A673 (cell line): ENCODE results near the gene ELANE. TPM values are rescaled to one million over a fixed set of nuclear protein-coding genes. Genes with fewer than 3 reads are reported as not detected.

Experiments
- BruUV-seq: library from RNA; stranded (reverse); fragments of 400-500 nt; replicated peaks from 2 replicates; lab custom pipeline; 2021; lab: Mats Ljungman, UMichigan
- CTCF ChIA-PET: fragments of 300-600 bp; sonication (Branson Sonifier 250); formaldehyde crosslinking; loops from one replicate; lab custom pipeline; 2022; ENCODE audit warnings: antibody characterized with exemption; lab: Charles Lee
- POLR2A ChIA-PET: fragments of 300-600 bp; sonication (Branson Sonifier 250); formaldehyde crosslinking; loops from one replicate; lab custom pipeline; 2022; ENCODE audit warnings: antibody characterized with exemption; ENCODE audit not compliant: low non-redundant PET; lab: Charles Lee
- DNase-seq: peaks from one replicate; pipeline ENCODE4 v3.0.0-alpha.2; 2015; ENCODE audit warnings: low spot score
- H3K27ac ChIP-seq: fragments of 200-600 bp; sonication (generic); 2 replicates; pipeline ENCODE4 v1.5.1; 2016; ENCODE audit warnings: mixed run types, low read depth, mild to moderate bottlenecking, mixed read lengths, antibody characterized with exemption, low read length; ENCODE audit not compliant: poor library complexity, severe bottlenecking
- H3K27me3 ChIP-seq: fragments of 200-600 bp; sonication (generic); replicated peaks from 2 replicates; pipeline ENCODE4 v1.6.1; 2017; ENCODE audit warnings: mixed run types, low read depth, mild to moderate bottlenecking, mixed read lengths, antibody characterized with exemption, low read length; ENCODE audit not compliant: insufficient read depth, poor library complexity
- H3K36me3 ChIP-seq: fragments of 200-600 bp; sonication (generic); 2 replicates; pipeline ENCODE4 v1.6.1; 2016; ENCODE audit warnings: mixed run types, mild to moderate bottlenecking, mixed read lengths, antibody characterized with exemption, low read length; ENCODE audit not compliant: insufficient read depth, poor library complexity, severe bottlenecking
- H3K4me1 ChIP-seq: fragments of 200-600 bp; sonication (generic); 2 replicates; pipeline ENCODE4 v1.6.1; 2017; ENCODE audit warnings: mixed run types, mild to moderate bottlenecking, mixed read lengths, antibody characterized with exemption, low read length; ENCODE audit not compliant: insufficient read depth, poor library complexity, severe bottlenecking
- H3K4me3 ChIP-seq: fragments of 200-600 bp; sonication (generic); 2 replicates; pipeline ENCODE4 v1.5.1; 2016; ENCODE audit warnings: low read depth, mixed run types, mild to moderate bottlenecking, mixed read lengths, low read length; ENCODE audit not compliant: poor library complexity, severe bottlenecking
- H3K9me3 ChIP-seq: fragments of 200-600 bp; sonication (generic); 2 replicates; pipeline ENCODE4 v1.6.1; 2016; ENCODE audit warnings: mixed run types, low read depth, mild to moderate bottlenecking, mixed read lengths, antibody characterized with exemption, low read length; ENCODE audit not compliant: poor library complexity, severe bottlenecking
- EZH2 ChIP-seq: fragments of 200-600 bp; sonication (generic); IDR thresholded peaks from 2 replicates; pipeline ENCODE4 v1.6.1; 2017; ENCODE audit warnings: borderline replicate concordance, low read depth, mild to moderate bottlenecking, mixed read lengths, antibody characterized with exemption, low read length; ENCODE audit not compliant: poor library complexity, severe bottlenecking
- intact Hi-C: fragments of 100-400 bp; cut with micrococcal nuclease; formaldehyde crosslinking; loops from one replicate; pipeline ENCODE4 v1.10.0; 2022; ENCODE audit not compliant: unreplicated experiment
- total RNA-seq: library from RNA; stranded (reverse); gene quantifications from 2 replicates; pipeline ENCODE4 v1.2.3, GENCODE V29; 2021
- TF ChIP-seq, protein P1 (sequence below): fragments of 300-800, 200-600 bp; sonication (generic); conservative IDR thresholded peaks from 2 replicates; pipeline ENCODE4 v1.5.1; 2017; ENCODE audit warnings: low read depth, mild to moderate bottlenecking, antibody characterized with exemption, low read length, moderate library complexity, mixed read lengths

The ELANE gene
- total RNA-seq, 1 experiment from 2014 or later, result not detected

DNA sequence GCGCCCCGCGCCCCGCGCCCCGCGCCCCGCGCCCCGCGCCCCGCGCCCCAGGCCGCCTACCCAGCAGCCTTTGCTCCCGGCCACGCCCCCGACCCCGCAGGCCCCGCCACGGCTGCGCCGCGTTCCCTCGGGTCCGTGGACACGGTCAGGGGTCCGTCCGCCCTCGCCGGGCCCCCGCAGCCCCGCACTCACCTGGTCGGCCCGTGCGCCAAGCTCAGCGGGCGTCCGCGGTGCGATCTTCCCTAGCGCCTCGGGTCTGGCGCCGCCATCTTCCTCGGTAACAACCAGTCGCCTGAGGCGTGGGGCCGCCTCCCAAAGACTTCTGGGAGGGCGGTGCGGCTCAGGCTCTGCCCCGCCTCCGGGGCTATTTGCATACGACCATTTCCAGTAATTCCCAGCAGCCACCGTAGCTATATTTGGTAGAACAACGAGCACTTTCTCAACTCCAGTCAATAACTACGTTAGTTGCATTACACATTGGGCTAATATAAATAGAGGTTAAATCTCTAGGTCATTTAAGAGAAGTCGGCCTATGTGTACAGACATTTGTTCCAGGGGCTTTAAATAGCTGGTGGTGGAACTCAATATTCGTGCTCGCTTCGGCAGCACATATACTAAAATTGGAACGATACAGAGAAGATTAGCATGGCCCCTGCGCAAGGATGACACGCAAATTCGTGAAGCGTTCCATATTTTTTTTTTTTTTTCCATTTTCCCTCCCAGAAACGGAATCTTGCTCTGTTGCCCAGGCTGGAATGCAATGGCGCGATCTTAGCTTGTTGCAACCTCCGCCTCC is 41.0 kb downstream of the ELANE start, which contains the start of the genes MED16 and RNU6-9:
Gene MED16, minus strand, starts transcription at position 294 of the 796 bp plus-strand sequence. CDS start 2,056 bp downstream, outside the sequence.
Gene RNU6-9, plus strand, starts transcription at position 591 of the 796 bp plus-strand sequence.
- H3K4me3 ChIP-seq, result peak within 1 kb of the TSS; percentile 82
- intact Hi-C loops, result no loop called here
- POLR2A ChIA-PET, result interaction anchor here (1.0 kb wide), 1 partner anchor 100 kb away, joined by 3 read pairs; no protein-coding TSS in a partner anchor
- H3K27me3 ChIP-seq, result no peaks in the 10 kb centered on the region
- CTCF ChIA-PET, result no interaction called here
- BruUV-seq, result no TSS peak
- TF ChIP-seq, protein P1, sequence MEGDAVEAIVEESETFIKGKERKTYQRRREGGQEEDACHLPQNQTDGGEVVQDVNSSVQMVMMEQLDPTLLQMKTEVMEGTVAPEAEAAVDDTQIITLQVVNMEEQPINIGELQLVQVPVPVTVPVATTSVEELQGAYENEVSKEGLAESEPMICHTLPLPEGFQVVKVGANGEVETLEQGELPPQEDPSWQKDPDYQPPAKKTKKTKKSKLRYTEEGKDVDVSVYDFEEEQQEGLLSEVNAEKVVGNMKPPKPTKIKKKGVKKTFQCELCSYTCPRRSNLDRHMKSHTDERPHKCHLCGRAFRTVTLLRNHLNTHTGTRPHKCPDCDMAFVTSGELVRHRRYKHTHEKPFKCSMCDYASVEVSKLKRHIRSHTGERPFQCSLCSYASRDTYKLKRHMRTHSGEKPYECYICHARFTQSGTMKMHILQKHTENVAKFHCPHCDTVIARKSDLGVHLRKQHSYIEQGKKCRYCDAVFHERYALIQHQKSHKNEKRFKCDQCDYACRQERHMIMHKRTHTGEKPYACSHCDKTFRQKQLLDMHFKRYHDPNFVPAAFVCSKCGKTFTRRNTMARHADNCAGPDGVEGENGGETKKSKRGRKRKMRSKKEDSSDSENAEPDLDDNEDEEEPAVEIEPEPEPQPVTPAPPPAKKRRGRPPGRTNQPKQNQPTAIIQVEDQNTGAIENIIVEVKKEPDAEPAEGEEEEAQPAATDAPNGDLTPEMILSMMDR, result no peak
- no peak for TF ChIP-seq EZH2
- H3K27ac ChIP-seq, result peak within 1 kb of the TSS; percentile 98
- peaks cover 21% of the 10 kb centered on the region for H3K36me3 ChIP-seq
- no peaks in the 10 kb centered on the region for H3K9me3 ChIP-seq
- no peaks in the 10 kb centered on the region for H3K4me1 ChIP-seq
- DNase-seq, result peak; percentile 95

DNA sequence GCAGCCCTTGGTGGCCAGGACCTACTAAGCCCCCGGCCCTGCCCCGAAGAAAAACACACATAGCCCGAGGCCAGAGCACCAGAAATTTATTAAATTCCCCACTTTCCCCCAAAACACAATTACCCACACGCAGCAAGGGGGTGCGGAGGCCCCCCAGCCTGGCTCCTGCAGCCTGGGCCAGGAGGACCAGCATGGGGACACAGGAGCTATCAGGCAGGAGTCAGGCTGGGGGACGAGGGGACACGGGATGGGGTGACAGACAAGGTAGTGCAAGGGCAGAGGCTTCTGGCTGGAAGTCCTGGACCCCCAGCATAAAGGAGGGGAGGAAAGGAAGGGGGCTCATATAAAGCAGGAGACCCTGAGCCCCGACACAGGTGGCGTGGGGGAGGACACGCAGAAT is 44.3 kb downstream of the ELANE start:
- H3K36me3 ChIP-seq, result peaks cover 4% of the 10 kb centered on the region
- no peaks in the 10 kb centered on the region for H3K9me3 ChIP-seq
- H3K27me3 ChIP-seq, result no peaks in the 10 kb centered on the region
- intact Hi-C loops, result no loop called here
- no TSS peak for BruUV-seq
- H3K27ac ChIP-seq, result no peak overlapping the region
- TF ChIP-seq EZH2, result no peak
- TF ChIP-seq, protein P1, result no peak
- POLR2A ChIA-PET, result no interaction called here
- CTCF ChIA-PET, result no interaction called here
- no peak for DNase-seq
- H3K4me1 ChIP-seq, result no peaks in the 10 kb centered on the region
- no peak overlapping the region for H3K4me3 ChIP-seq

DNA sequence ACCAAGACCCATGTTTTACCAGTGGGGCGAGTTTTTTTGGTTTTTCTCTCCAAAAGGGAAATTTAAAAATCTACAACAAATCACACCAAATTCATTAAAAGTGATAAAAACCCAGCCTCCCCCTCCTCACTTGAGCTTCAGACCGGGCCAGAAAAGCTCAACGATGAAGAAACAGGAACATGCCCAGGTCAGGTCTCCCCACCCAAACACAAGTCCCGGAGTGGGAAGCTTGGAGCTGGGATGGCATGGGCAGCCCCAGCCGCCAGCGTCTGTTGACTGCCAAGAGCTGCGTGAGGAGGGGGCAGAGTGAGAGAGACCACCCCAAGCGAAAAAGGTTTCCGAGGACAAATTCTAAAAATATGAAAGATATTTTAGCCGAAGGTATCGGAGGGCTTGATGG is 44.9 kb downstream of the ELANE start:
- no TSS peak for BruUV-seq
- H3K9me3 ChIP-seq, result no peaks in the 10 kb centered on the region
- DNase-seq, result no peak
- H3K27ac ChIP-seq, result no peak overlapping the region
- no peaks in the 10 kb centered on the region for H3K4me1 ChIP-seq
- intact Hi-C loops, result no loop called here
- no peaks in the 10 kb centered on the region for H3K27me3 ChIP-seq
- no peak for TF ChIP-seq EZH2
- TF ChIP-seq, protein P1, result no peak
- ChIA-PET CTCF (no interaction called here), POLR2A (no interaction called here)
- peaks cover 4% of the 10 kb centered on the region for H3K36me3 ChIP-seq
- no peak overlapping the region for H3K4me3 ChIP-seq
